ENCODE results near the gene GPR156. TPM values are rescaled to one million over a fixed set of nuclear protein-coding genes. Genes with fewer than 3 reads are reported as not detected.

GPR156 gene
- total and polyA plus RNA-seq, 9 of the 15 experiments (the other 6 are each of a cell fraction or from before 2014, with no cell fraction given): 0.07 to 0.14 (median 0.12) TPM; not detected in 5

DNA sequence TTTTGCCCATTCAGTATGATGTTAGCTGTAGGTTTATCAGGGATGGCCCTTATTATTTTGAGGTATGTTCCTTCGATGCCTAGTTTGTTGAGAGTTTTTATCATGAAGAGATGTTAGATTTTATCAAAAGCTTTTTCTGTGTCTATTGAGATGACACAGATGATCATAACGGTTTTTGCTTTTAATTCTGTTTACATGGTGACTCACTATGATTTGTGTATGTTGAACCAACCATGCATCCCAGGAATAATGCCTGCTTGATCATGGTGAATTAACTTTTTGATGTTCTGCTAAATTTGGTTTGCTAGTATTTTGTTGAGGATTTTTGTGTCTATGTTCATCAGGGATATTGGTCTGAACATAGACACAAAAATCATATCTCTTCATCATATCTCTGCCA lies 8.3 kb downstream of the GPR156 start:
- no peak overlapping the region for H2AFZ ChIP-seq (ENCODE audit: low read depth, low read length)
- ATAC-seq: no peak
- no peaks in the 10 kb centered on the region for H3K4me1 ChIP-seq (replicated peaks in 1 of 2; ENCODE audit: control insufficient read depth in 2 of 2, insufficient read depth in 2 of 2, low read length in 2 of 2)
- no peak overlapping the region for H3K27ac ChIP-seq (ENCODE audit: extremely low read depth, low read depth, low read length)
- H3K4me2 ChIP-seq (ENCODE audit: insufficient read depth, low read length): no peak overlapping the region
- H3K27me3 ChIP-seq (ENCODE audit: control insufficient read depth in 2 of 2, insufficient read depth in 2 of 2, low read length in 2 of 2): no peaks in the 10 kb centered on the region
- no peaks in the 10 kb centered on the region for H3K79me2 ChIP-seq (ENCODE audit: control insufficient read depth, insufficient read depth, low read length)
- no peak overlapping the region for H3K4me3 ChIP-seq
- CTCF ChIA-PET (ENCODE audit: low intra/inter-chr PET ratio): no interaction called here
- H3K36me3 ChIP-seq (ENCODE audit: control insufficient read depth, insufficient read depth, low read length): no peaks in the 10 kb centered on the region
- H3K9ac ChIP-seq (ENCODE audit: insufficient read depth in 1 of 2, low read depth in 2 of 2, low read length in 2 of 2): no peak overlapping the region
- H3K9me1 ChIP-seq (ENCODE audit: control insufficient read depth, insufficient read depth, low read length): no peaks in the 10 kb centered on the region
- H3K9me3 ChIP-seq (replicated peaks; ENCODE audit: control insufficient read depth, insufficient read depth, low read depth, low read length): no peaks in the 10 kb centered on the region
- no peaks in the 10 kb centered on the region for H4K20me1 ChIP-seq (replicated peaks; ENCODE audit: control insufficient read depth, insufficient read depth, low read length)
- no peak for TF ChIP-seq CTBP1 (IDR thresholded peaks at IDR 0.05; ENCODE audit: borderline replicate concordance)
- no peak for TF ChIP-seq ADNP (tag; IDR thresholded peaks at IDR 0.05)
- TF ChIP-seq, protein P1, sequence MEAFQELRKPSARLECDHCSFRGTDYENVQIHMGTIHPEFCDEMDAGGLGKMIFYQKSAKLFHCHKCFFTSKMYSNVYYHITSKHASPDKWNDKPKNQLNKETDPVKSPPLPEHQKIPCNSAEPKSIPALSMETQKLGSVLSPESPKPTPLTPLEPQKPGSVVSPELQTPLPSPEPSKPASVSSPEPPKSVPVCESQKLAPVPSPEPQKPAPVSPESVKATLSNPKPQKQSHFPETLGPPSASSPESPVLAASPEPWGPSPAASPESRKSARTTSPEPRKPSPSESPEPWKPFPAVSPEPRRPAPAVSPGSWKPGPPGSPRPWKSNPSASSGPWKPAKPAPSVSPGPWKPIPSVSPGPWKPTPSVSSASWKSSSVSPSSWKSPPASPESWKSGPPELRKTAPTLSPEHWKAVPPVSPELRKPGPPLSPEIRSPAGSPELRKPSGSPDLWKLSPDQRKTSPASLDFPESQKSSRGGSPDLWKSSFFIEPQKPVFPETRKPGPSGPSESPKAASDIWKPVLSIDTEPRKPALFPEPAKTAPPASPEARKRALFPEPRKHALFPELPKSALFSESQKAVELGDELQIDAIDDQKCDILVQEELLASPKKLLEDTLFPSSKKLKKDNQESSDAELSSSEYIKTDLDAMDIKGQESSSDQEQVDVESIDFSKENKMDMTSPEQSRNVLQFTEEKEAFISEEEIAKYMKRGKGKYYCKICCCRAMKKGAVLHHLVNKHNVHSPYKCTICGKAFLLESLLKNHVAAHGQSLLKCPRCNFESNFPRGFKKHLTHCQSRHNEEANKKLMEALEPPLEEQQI (IDR thresholded peaks at IDR 0.05): no peak
- TF ChIP-seq, protein P2, sequence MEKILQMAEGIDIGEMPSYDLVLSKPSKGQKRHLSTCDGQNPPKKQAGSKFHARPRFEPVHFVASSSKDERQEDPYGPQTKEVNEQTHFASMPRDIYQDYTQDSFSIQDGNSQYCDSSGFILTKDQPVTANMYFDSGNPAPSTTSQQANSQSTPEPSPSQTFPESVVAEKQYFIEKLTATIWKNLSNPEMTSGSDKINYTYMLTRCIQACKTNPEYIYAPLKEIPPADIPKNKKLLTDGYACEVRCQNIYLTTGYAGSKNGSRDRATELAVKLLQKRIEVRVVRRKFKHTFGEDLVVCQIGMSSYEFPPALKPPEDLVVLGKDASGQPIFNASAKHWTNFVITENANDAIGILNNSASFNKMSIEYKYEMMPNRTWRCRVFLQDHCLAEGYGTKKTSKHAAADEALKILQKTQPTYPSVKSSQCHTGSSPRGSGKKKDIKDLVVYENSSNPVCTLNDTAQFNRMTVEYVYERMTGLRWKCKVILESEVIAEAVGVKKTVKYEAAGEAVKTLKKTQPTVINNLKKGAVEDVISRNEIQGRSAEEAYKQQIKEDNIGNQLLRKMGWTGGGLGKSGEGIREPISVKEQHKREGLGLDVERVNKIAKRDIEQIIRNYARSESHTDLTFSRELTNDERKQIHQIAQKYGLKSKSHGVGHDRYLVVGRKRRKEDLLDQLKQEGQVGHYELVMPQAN (IDR thresholded peaks at IDR 0.05; ENCODE audit: borderline replicate concordance): no peak
- no peak for TF ChIP-seq FOXP1 (CRISPR knock-in tag; IDR thresholded peaks at IDR 0.05)
- TF ChIP-seq ZNF239 (CRISPR knock-in tag; IDR thresholded peaks at IDR 0.05): no peak
- TF ChIP-seq HDAC8 (tag; IDR thresholded peaks at IDR 0.05): no peak
- TF ChIP-seq HSF4 (CRISPR knock-in tag; IDR thresholded peaks at IDR 0.05; ENCODE audit: borderline replicate concordance): no peak
- TF ChIP-seq MTF1 (CRISPR knock-in tag; IDR thresholded peaks at IDR 0.05; ENCODE audit: borderline replicate concordance): no peak
- TF ChIP-seq L3MBTL2 (IDR thresholded peaks at IDR 0.05): no peak
- no peak for TF ChIP-seq NR2C2 (CRISPR knock-in tag; IDR thresholded peaks at IDR 0.05)
- no peak for TF ChIP-seq NR2C2 (tag; IDR thresholded peaks at IDR 0.05)
- TF ChIP-seq POLR2AphosphoS2 (IDR thresholded peaks at IDR 0.05; ENCODE audit: low read length): no peak
- TF ChIP-seq PHB2 (IDR thresholded peaks at IDR 0.05; ENCODE audit: low read depth): no peak
- no peak for TF ChIP-seq ZNF77 (CRISPR knock-in tag; IDR thresholded peaks at IDR 0.05)
- TF ChIP-seq, protein P3, sequence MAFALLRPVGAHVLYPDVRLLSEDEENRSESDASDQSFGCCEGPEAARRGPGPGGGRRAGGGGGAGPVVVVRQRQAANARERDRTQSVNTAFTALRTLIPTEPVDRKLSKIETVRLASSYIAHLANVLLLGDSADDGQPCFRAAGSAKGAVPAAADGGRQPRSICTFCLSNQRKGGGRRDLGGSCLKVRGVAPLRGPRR (CRISPR knock-in tag; IDR thresholded peaks at IDR 0.05): no peak
- TF ChIP-seq SETDB1 (IDR thresholded peaks at IDR 0.05; ENCODE audit: low read length): no peak
- no peak for TF ChIP-seq POLR2A (conservative IDR thresholded peaks at IDR 0.05)
- no peak for TF ChIP-seq RBM22 (IDR thresholded peaks at IDR 0.05; ENCODE audit: low read depth, low read length, poor library complexity, severe bottlenecking)
- TF ChIP-seq JUND (IDR thresholded peaks at IDR 0.05; ENCODE audit: borderline replicate concordance, low read depth, low read length): no peak
- TF ChIP-seq JUND (tag; IDR thresholded peaks at IDR 0.05; ENCODE audit: borderline replicate concordance, low read depth, low read length): no peak
- TF ChIP-seq FOXM1 (IDR thresholded peaks at IDR 0.05; ENCODE audit: low read depth): no peak
- no peak for TF ChIP-seq FOXM1 (CRISPR knock-in tag; IDR thresholded peaks at IDR 0.05; ENCODE audit: low read depth)
- DNase-seq (ENCODE audit: extremely low read depth in 1 of 4, low spot score in 3 of 4): no peak
- BruUV-seq (replicated peaks): no TSS peak
- POLR2A ChIA-PET: no interaction called here
- 0% methylated on average over 2 of the region's 2 CpGs for WGBS (ENCODE audit: insufficient coverage, low coverage, missing lambda C conversion rate)
- in situ Hi-C loops (cut with MboI): no loop called here
- intact Hi-C loops (cut with micrococcal nuclease): no loop called here
- FAIRE-seq: no peak

Measured in K562 (cell line).